ENCODE measurements around the gene TRPC4AP.

Gene TRPC4AP

GRCh38 chr20:34984756-34985261 is 107.8 kb downstream of the TRPC4AP start:
- DNase-seq: no peak

GRCh38 chr20:34983995-34984735 is 108.4 kb downstream of the TRPC4AP start:
- no peak for DNase-seq

- DNase-seq: no peak
These were observed 109.4 kb downstream of the TRPC4AP start for GRCh38 chr20:34983089-34983820.

GRCh38 chr20:34982270-34983088 is 110.1 kb downstream of the TRPC4AP start:
- DNase-seq: no peak

GRCh38 chr20:34980543-34981233 is 111.9 kb downstream of the TRPC4AP start:
- no peak for DNase-seq

GRCh38 chr20:34979366-34980153 is 113.0 kb downstream of the TRPC4AP start:
- no peak for DNase-seq

GRCh38 chr20:34978092-34978744 is 114.4 kb downstream of the TRPC4AP start:
- DNase-seq: no peak

GRCh38 chr20:34977365-34978091 is 115.1 kb downstream of the TRPC4AP start:
- no peak for DNase-seq

- DNase-seq: no peak
These were observed 116.3 kb downstream of the TRPC4AP start for GRCh38 chr20:34976286-34976685.

GRCh38 chr20:34974246-34974645 is 118.4 kb downstream of the TRPC4AP start:
- no peak for DNase-seq

- DNase-seq: no peak
These were observed 120.9 kb downstream of the TRPC4AP start for GRCh38 chr20:34971561-34972235.

GRCh38 chr20:34970846-34971560 is 121.6 kb downstream of the TRPC4AP start:
- DNase-seq: no peak

GRCh38 chr20:34970193-34970840 is 122.3 kb downstream of the TRPC4AP start:
- no peak for DNase-seq

- no peak for DNase-seq
These were observed 124.4 kb downstream of the TRPC4AP start for GRCh38 chr20:34968042-34968775.

- no peak for DNase-seq
These were observed 125.2 kb downstream of the TRPC4AP start for GRCh38 chr20:34967421-34967820.

- DNase-seq: no peak
These were observed 127.6 kb downstream of the TRPC4AP start for GRCh38 chr20:34965051-34965450.

- no peak for DNase-seq
These were observed 128.1 kb downstream of the TRPC4AP start for GRCh38 chr20:34964486-34964885.
